H9 (cell line): ENCODE results near the gene FBXL13. TPM values are rescaled to one million over a fixed set of nuclear protein-coding genes. Genes with fewer than 3 reads are reported as not detected.

Source experiments
- DNase-seq: peaks from one replicate; pipeline ENCODE4 v3.0.0-alpha.2; 2017
- H2AFZ ChIP-seq: one replicate; pipeline ENCODE4 v1.6.1; 2013; ENCODE audit warnings: mild to moderate bottlenecking, low read length, control low read depth, moderate library complexity
- H2AK5ac ChIP-seq: 2 replicates; pipeline ENCODE4 v1.6.1; 2013; ENCODE audit warnings: low read length, control low read depth, mixed read lengths; ENCODE audit not compliant: insufficient read length
- H2BK120ac ChIP-seq: one replicate; pipeline ENCODE4 v1.6.1; 2013; ENCODE audit warnings: low read depth, mild to moderate bottlenecking, low read length, control low read depth, inconsistent platforms; ENCODE audit not compliant: poor library complexity, severe bottlenecking
- H2BK12ac ChIP-seq: 2 replicates; pipeline ENCODE4 v1.6.1; 2013; ENCODE audit warnings: low read length, control low read depth, mixed read lengths, low read depth; ENCODE audit not compliant: insufficient read length
- H2BK15ac ChIP-seq: 2 replicates; pipeline ENCODE4 v1.6.1; 2013; ENCODE audit warnings: low read depth, low read length, control low read depth
- H2BK20ac ChIP-seq: one replicate; pipeline ENCODE4 v1.6.1; 2013; ENCODE audit warnings: low read depth, mild to moderate bottlenecking, low read length, control low read depth, inconsistent platforms; ENCODE audit not compliant: poor library complexity, severe bottlenecking
- H2BK5ac ChIP-seq: 2 replicates; pipeline ENCODE4 v1.6.1; 2013; ENCODE audit warnings: low read length, control low read depth, mixed read lengths; ENCODE audit not compliant: insufficient read length
- H3K14ac ChIP-seq: 2 replicates; pipeline ENCODE4 v1.6.1; 2013; ENCODE audit warnings: low read length, control low read depth; ENCODE audit not compliant: insufficient read depth
- H3K18ac ChIP-seq: 2 replicates; pipeline ENCODE4 v1.6.1; 2013; ENCODE audit warnings: low read depth, mild to moderate bottlenecking, mixed read lengths, low read length, control low read depth; ENCODE audit not compliant: insufficient read length
- H3K23ac ChIP-seq: 2 replicates; pipeline ENCODE4 v1.6.1; 2013; ENCODE audit warnings: low read length, control low read depth, mixed read lengths, low read depth; ENCODE audit not compliant: insufficient read length
- H3K23me2 ChIP-seq: 2 replicates; pipeline ENCODE4 v1.6.1; 2013; ENCODE audit warnings: low read depth, mild to moderate bottlenecking, mixed read lengths, low read length, control low read depth; ENCODE audit not compliant: insufficient read length, poor library complexity, severe bottlenecking
- H3K27ac ChIP-seq: 2 replicates; pipeline ENCODE4 v1.5.1; 2013; ENCODE audit warnings: low read length, control low read depth, mixed read lengths, low read depth; ENCODE audit not compliant: insufficient read length
- H3K27me3 ChIP-seq: 2 replicates; pipeline ENCODE4 v1.6.1; 2013; ENCODE audit warnings: low read length, control low read depth, inconsistent platforms; ENCODE audit not compliant: insufficient read depth
- H3K4ac ChIP-seq: 2 replicates; pipeline ENCODE4 v1.6.1; 2013; ENCODE audit warnings: low read depth, mild to moderate bottlenecking, control low read depth, inconsistent platforms, low read length, moderate library complexity
- H3K4me1 ChIP-seq: 2 replicates; pipeline ENCODE4 v1.6.1; 2013; ENCODE audit warnings: low read length, control low read depth, inconsistent platforms; ENCODE audit not compliant: insufficient read depth
- H3K4me2 ChIP-seq: 2 replicates; pipeline ENCODE4 v1.6.1; 2013; ENCODE audit warnings: low read length, control low read depth, mixed read lengths; ENCODE audit not compliant: insufficient read length, insufficient read depth
- H3K56ac ChIP-seq: 2 replicates; pipeline ENCODE4 v1.6.1; 2013; ENCODE audit warnings: low read depth, mild to moderate bottlenecking, mixed read lengths, low read length, control low read depth; ENCODE audit not compliant: insufficient read length
- H3K79me1 ChIP-seq: 2 replicates; pipeline ENCODE4 v1.6.1; 2013; ENCODE audit warnings: low read depth, mild to moderate bottlenecking, moderate library complexity, low read length, control low read depth, inconsistent platforms; ENCODE audit not compliant: insufficient read depth, poor library complexity, severe bottlenecking
- H3K79me2 ChIP-seq: 2 replicates; pipeline ENCODE4 v1.6.1; 2013; ENCODE audit warnings: low read length, control low read depth, inconsistent platforms; ENCODE audit not compliant: insufficient read depth
- H3K9ac ChIP-seq: 2 replicates; pipeline ENCODE4 v1.6.1; 2013; ENCODE audit warnings: low read length, control low read depth, mixed read lengths; ENCODE audit not compliant: insufficient read length; ENCODE audit errors: extremely low read depth
- H3K9me3 ChIP-seq: one replicate; pipeline ENCODE4 v1.6.1; 2013; ENCODE audit warnings: low read depth, low read length, inconsistent platforms; ENCODE audit not compliant: control insufficient read depth
- H3T11ph ChIP-seq: one replicate; pipeline ENCODE4 v1.6.1; 2013; ENCODE audit warnings: mild to moderate bottlenecking, low read length, control low read depth, inconsistent platforms
- H4K20me1 ChIP-seq: one replicate; pipeline ENCODE4 v1.6.1; 2013; ENCODE audit not compliant: control insufficient read depth, insufficient read length, insufficient read depth
- H4K5ac ChIP-seq: 2 replicates; pipeline ENCODE4 v1.6.1; 2013; ENCODE audit warnings: low read depth, mild to moderate bottlenecking, mixed read lengths, low read length, control low read depth; ENCODE audit not compliant: insufficient read length
- H4K8ac ChIP-seq: replicated peaks from 2 replicates; pipeline ENCODE4 v1.6.1; 2013; ENCODE audit warnings: low read length, control low read depth, mixed read lengths, low read depth; ENCODE audit not compliant: insufficient read length
- H4K91ac ChIP-seq: 2 replicates; pipeline ENCODE4 v1.6.1; 2013; ENCODE audit warnings: low read depth, mild to moderate bottlenecking, moderate library complexity, mixed read lengths, low read length, control low read depth; ENCODE audit not compliant: insufficient read length
- H3K27ac Mint-ChIP-seq, 3 experiments: 2 replicates in 2 of 3; 3 replicates in 1 of 3; pipeline ENCODE4 v1.8.0; 2020 to 2021; ENCODE audit warnings: mixed read lengths in 3 of 3, mild to moderate bottlenecking in 1 of 3, moderate library complexity in 1 of 3
- H3K27me3 Mint-ChIP-seq: 2 replicates; pipeline ENCODE4 v1.8.0; 2021; ENCODE audit warnings: low read depth, mild to moderate bottlenecking, moderate library complexity, mixed read lengths
- H3K36me3 Mint-ChIP-seq, 3 experiments: 2 replicates in 2 of 3; 3 replicates in 1 of 3; pipeline ENCODE4 v1.8.0; 2020 to 2021; ENCODE audit warnings: low read depth in 3 of 3, mixed read lengths in 3 of 3; ENCODE audit not compliant: insufficient read depth in 1 of 3
- H3K4me1 Mint-ChIP-seq, 2 experiments: 2 replicates each; pipeline ENCODE4 v1.8.0; 2020; ENCODE audit warnings: mixed read lengths in 2 of 2
- H3K4me3 Mint-ChIP-seq, 2 experiments: 2 replicates in 1 of 2; 3 replicates in 1 of 2; pipeline ENCODE4 v1.8.0; 2020 to 2021; ENCODE audit warnings: mild to moderate bottlenecking in 2 of 2, mixed read lengths in 2 of 2, moderate library complexity in 1 of 2
- H3K9me3 Mint-ChIP-seq, 2 experiments: 2 replicates in 1 of 2; 3 replicates in 1 of 2; pipeline ENCODE4 v1.8.0; 2020; ENCODE audit warnings: mild to moderate bottlenecking in 2 of 2, mixed read lengths in 2 of 2, moderate library complexity in 1 of 2
- CTCF ChIP-seq: fragments of 200-600 bp; sonication (generic); conservative IDR thresholded peaks from 3 replicates; pipeline ENCODE4 v1.8.0; 2021; ENCODE audit warnings: antibody characterized with exemption, mild to moderate bottlenecking
- WGBS: extraction: QIAGEN DNeasy Blood & Tissue Kit; methylation state at CpG from one replicate; pipeline ENCODE4 v1.1.7; 2013; ENCODE audit warnings: missing lambda C conversion rate, low lambda C conversion rate, mixed read lengths; ENCODE audit not compliant: insufficient read length; ENCODE audit errors: extremely low coverage; 5-methylcytosine and 5-hydroxymethylcytosine counted together
- total RNA-seq: library from RNA; stranded (reverse); gene quantifications from 2 replicates; pipeline ENCODE4 v1.2.1, GENCODE V29; 2021

FBXL13 gene
- total RNA-seq, 1 experiment from 2014 or later = 4.4 TPM

- Histone ChIP-seq H3K9me3 (no peaks in the 10 kb centered on the region), H3T11ph (no peak overlapping the region), H3K18ac (no peak overlapping the region), H2BK5ac (no peak overlapping the region), H2BK15ac (no peak overlapping the region), H4K5ac (no peak overlapping the region), H2BK20ac (no peak overlapping the region), H3K79me2 (no peaks in the 10 kb centered on the region), H4K8ac (no peak overlapping the region), H4K91ac (no peak overlapping the region), H3K4ac (no peak overlapping the region), H3K23me2 (no peaks in the 10 kb centered on the region), H3K23ac (no peak overlapping the region), H4K20me1 (no peaks in the 10 kb centered on the region), H3K27me3 (no peaks in the 10 kb centered on the region), H3K9ac (no peak overlapping the region), H3K14ac (no peak overlapping the region), H3K56ac (no peak overlapping the region), H3K4me2 (no peak overlapping the region), H3K4me1 (no peaks in the 10 kb centered on the region), H2BK12ac (no peak overlapping the region), H3K27ac (no peak overlapping the region), H3K79me1 (no peaks in the 10 kb centered on the region), H2AK5ac (no peak overlapping the region), H2AFZ (no peak overlapping the region), H2BK120ac (no peak overlapping the region)
- H3K27ac Mint-ChIP-seq = no peak overlapping the region
- peaks cover 0 to 2% (median 0%) of the 10 kb centered on the region in 3 experiments; a peak in 3 of 7 replicates for H3K36me3 Mint-ChIP-seq
- DNase-seq = no peak
- no CpG with 5 or more reads among the region's 2 CpGs for WGBS
- TF ChIP-seq CTCF = no peak
- H3K27me3 Mint-ChIP-seq = no peaks in the 10 kb centered on the region
- no peaks in the 10 kb centered on the region for H3K4me1 Mint-ChIP-seq
- H3K4me3 Mint-ChIP-seq = no peak overlapping the region
- no peaks in the 10 kb centered on the region for H3K9me3 Mint-ChIP-seq
These were observed 252.4 kb downstream of the FBXL13 start for GRCh38 chr7:102821994-102822747.
